Measurements from ENCODE around the gene TTLL12.

TTLL12 gene

GRCh38 chr22:43225609-43226008, 38.7 kb upstream of the TTLL12 start:
- in situ Hi-C loops (cut with MboI; ENCODE audit: low pct_unique_long_range_greater_than_20kb, low sequenced_read_pairs, unreplicated experiment), result no loop called here
- no peak for DNase-seq (ENCODE audit: low spot score)
- TF ChIP-seq CTCF (IDR thresholded peaks at IDR 0.05; ENCODE audit: extremely low read depth, insufficient read depth, missing control alignments), result no peak

DNA sequence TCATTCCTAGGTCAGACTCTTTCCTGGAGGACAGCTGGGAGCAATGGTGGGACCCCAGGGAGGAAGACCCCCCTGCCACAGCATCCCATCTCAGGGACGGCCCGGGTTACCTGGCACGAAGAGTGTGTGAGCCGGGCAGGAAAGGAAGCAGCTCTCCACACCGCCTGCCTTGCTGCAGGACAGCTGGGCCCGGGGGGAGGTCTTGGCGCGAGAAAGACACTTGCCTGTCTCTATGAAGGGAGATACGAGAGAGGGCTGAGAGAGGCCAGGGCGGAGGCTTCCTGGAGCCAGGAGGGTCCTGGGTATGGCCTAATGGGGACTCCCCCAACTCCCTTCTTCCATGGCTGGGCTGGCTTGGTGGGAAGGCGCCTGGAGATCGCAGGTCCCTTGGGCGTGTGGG, 36.1 kb upstream of the TTLL12 start:
- DNase-seq (ENCODE audit: low spot score), result no peak
- TF ChIP-seq CTCF (IDR thresholded peaks at IDR 0.05; ENCODE audit: extremely low read depth, insufficient read depth, missing control alignments), result no peak
- in situ Hi-C loops (cut with MboI; ENCODE audit: low pct_unique_long_range_greater_than_20kb, low sequenced_read_pairs, unreplicated experiment), result no loop called here

DNA sequence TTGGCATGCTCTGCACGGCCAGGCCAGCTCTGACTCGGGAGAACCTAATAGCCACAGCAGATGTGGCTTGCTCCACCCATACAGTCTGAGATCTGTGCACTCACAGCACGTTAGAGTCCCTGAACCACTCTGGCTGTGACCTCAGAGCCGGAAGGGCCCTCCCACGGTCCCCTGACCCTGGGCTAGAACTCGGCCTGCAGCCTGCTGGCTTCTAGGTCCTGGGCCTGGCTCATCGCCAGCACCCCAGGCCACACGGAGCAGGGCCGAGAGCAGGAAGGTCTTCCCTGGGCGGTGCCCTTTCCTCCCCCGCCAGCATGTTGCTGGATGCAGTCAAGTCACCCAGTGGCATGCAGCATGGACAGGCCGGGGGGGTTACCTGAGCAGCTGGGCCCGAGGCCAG, 35.3 kb upstream of the TTLL12 start:
- DNase-seq (ENCODE audit: low spot score), result no peak
- TF ChIP-seq CTCF (IDR thresholded peaks at IDR 0.05; ENCODE audit: extremely low read depth, insufficient read depth, missing control alignments), result no peak
- in situ Hi-C loops (cut with MboI; ENCODE audit: low pct_unique_long_range_greater_than_20kb, low sequenced_read_pairs, unreplicated experiment), result no loop called here

GRCh38 chr22:43220625-43221380, 33.9 kb upstream of the TTLL12 start:
- TF ChIP-seq CTCF (IDR thresholded peaks at IDR 0.05; ENCODE audit: extremely low read depth, insufficient read depth, missing control alignments), result no peak
- no peak for DNase-seq (ENCODE audit: low spot score)
- in situ Hi-C loops (cut with MboI; ENCODE audit: low pct_unique_long_range_greater_than_20kb, low sequenced_read_pairs, unreplicated experiment), result no loop called here

DNA sequence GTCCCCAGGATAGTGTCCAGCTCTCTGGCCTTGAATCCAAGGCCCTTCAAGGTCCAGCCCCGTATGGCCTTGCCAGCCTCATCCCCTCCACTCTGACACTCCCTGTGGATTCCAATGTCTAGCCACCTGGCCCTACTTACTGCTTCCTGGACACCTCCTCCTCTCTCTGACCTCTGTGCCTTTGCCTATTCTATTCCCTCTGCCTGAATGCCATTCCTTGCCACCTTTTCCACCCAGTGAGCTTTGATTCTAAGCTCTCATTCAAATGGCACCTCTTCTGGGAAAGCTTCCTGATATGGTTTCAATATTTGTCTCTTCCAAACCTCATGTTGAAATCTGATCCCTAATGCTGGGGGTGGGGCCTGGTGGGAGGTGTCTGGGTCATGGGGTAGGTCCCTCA, 31.9 kb upstream of the TTLL12 start:
- in situ Hi-C loops (cut with MboI; ENCODE audit: low pct_unique_long_range_greater_than_20kb, low sequenced_read_pairs, unreplicated experiment), result no loop called here
- no peak for TF ChIP-seq CTCF (IDR thresholded peaks at IDR 0.05; ENCODE audit: extremely low read depth, insufficient read depth, missing control alignments)
- DNase-seq (ENCODE audit: low spot score), result no peak

GRCh38 chr22:43217285-43218030, 30.5 kb upstream of the TTLL12 start:
- TF ChIP-seq CTCF (IDR thresholded peaks at IDR 0.05; ENCODE audit: extremely low read depth, insufficient read depth, missing control alignments), result no peak
- no peak for DNase-seq (ENCODE audit: low spot score)
- in situ Hi-C loops (cut with MboI; ENCODE audit: low pct_unique_long_range_greater_than_20kb, low sequenced_read_pairs, unreplicated experiment), result no loop called here

All from GM13977 (cell line).